GM23248 (cell line): ENCODE measurements around the gene EPHA5. TPM values are rescaled to one million over a fixed set of nuclear protein-coding genes. Genes with fewer than 3 reads are reported as not detected.

Source experiments
- DNase-seq: peaks from one replicate; pipeline ENCODE4 v3.0.0-alpha.2; 2015
- H2AFZ ChIP-seq: fragments of 200-600 bp; sonication (generic); 2 replicates; pipeline ENCODE4 v1.6.1; 2016; ENCODE audit warnings: antibody characterized with exemption
- H3F3A ChIP-seq: fragments of 200-600 bp; sonication (generic); 2 replicates; pipeline ENCODE4 v1.6.1; 2016; ENCODE audit warnings: mild to moderate bottlenecking, antibody characterized with exemption, mixed run types; ENCODE audit not compliant: insufficient read depth
- H3K27ac ChIP-seq: fragments of 200-600 bp; sonication (generic); 2 replicates; pipeline ENCODE4 v1.5.1; 2016; ENCODE audit warnings: mild to moderate bottlenecking
- H3K27me3 ChIP-seq: fragments of 200-600 bp; sonication (generic); replicated peaks from 2 replicates; pipeline ENCODE4 v1.6.1; 2016; ENCODE audit warnings: mild to moderate bottlenecking; ENCODE audit not compliant: insufficient read depth
- H3K36me3 ChIP-seq: fragments of 200-600 bp; sonication (generic); 2 replicates; pipeline ENCODE4 v1.6.1; 2016; ENCODE audit warnings: low read depth, mild to moderate bottlenecking
- H3K4me1 ChIP-seq: fragments of 200-600 bp; sonication (generic); 2 replicates; pipeline ENCODE4 v1.6.1; 2016; ENCODE audit warnings: mild to moderate bottlenecking; ENCODE audit not compliant: insufficient read depth
- H3K4me2 ChIP-seq: fragments of 200-600 bp; sonication (generic); one replicate; pipeline ENCODE4 v1.6.1; 2016; ENCODE audit warnings: mild to moderate bottlenecking; ENCODE audit not compliant: unreplicated experiment
- H3K4me3 ChIP-seq: fragments of 200-600 bp; sonication (generic); 2 replicates; pipeline ENCODE4 v1.5.1; 2016; ENCODE audit warnings: mild to moderate bottlenecking
- H3K79me2 ChIP-seq: fragments of 200-600 bp; sonication (generic); 2 replicates; pipeline ENCODE4 v1.6.1; 2016; ENCODE audit warnings: mild to moderate bottlenecking; ENCODE audit not compliant: insufficient read depth
- H3K9ac ChIP-seq: fragments of 200-600 bp; sonication (generic); 2 replicates; pipeline ENCODE4 v1.6.1; 2016; ENCODE audit warnings: mild to moderate bottlenecking
- H3K9me2 ChIP-seq: fragments of 200-600 bp; sonication (generic); 2 replicates; pipeline ENCODE4 v1.6.1; 2016; ENCODE audit warnings: mixed run types, mild to moderate bottlenecking, moderate library complexity; ENCODE audit not compliant: insufficient read depth
- H3K9me3 ChIP-seq: fragments of 200-600 bp; sonication (generic); one replicate; pipeline ENCODE4 v1.6.1; 2017; ENCODE audit warnings: low read depth
- H4K20me1 ChIP-seq: fragments of 200-600 bp; sonication (generic); 2 replicates; pipeline ENCODE4 v1.6.0; 2016; ENCODE audit not compliant: insufficient read depth
- EZH2 ChIP-seq: fragments of 200-600 bp; sonication (generic); IDR thresholded peaks from 2 replicates; pipeline ENCODE4 v1.6.1; 2018; ENCODE audit warnings: antibody characterized with exemption, mild to moderate bottlenecking; ENCODE audit not compliant: insufficient read depth, poor library complexity, severe bottlenecking
- EZH2phosphoT487 ChIP-seq: fragments of 200-600 bp; sonication (generic); IDR thresholded peaks from 2 replicates; pipeline ENCODE4 v1.6.1; 2018; ENCODE audit warnings: antibody characterized with exemption, moderate library complexity, mild to moderate bottlenecking, low read depth; ENCODE audit not compliant: insufficient read depth
- WGBS, 2 experiments: methylation state at CpG; one replicate each; pipeline ENCODE4 v1.1.6; 2015 to 2017; ENCODE audit warnings: low lambda C conversion rate in 2 of 2, low coverage in 1 of 2; ENCODE audit errors: missing lambda C conversion rate in 2 of 2; 5-methylcytosine and 5-hydroxymethylcytosine counted together
- in situ Hi-C: fragments of 300-500 bp; cut with MboI; formaldehyde crosslinking; loops from 2 replicates; pipeline ENCODE4 v1.15.0; 2020
- polyA plus RNA-seq: library from polyadenylated mRNA; unstranded; fragments of >200 nt; fragmentation: Nextera tagmentation; extraction: Ambion mirVana; gene quantifications from 2 replicates; pipeline ENCODE4 v1.2.1, GENCODE V29; 2016
- total RNA-seq: library from RNA; depleted of rRNA; stranded (reverse); fragments of >200 nt; shearing (Covaris generic); gene quantifications from 2 replicates; pipeline ENCODE4 v1.2.3, GENCODE V29; 2014

EPHA5 gene
- total and polyA plus RNA-seq, 2 experiments from 2014 or later, result not detected

GRCh38 chr4:65656008-65656407 lies 14.3 kb downstream of the EPHA5 start:
- in situ Hi-C loops, result no loop called here
- Histone ChIP-seq H4K20me1 (no peaks in the 10 kb centered on the region), H3K9me2 (no peaks in the 10 kb centered on the region), H3K27ac (no peak overlapping the region), H3K4me2 (no peak overlapping the region), H3K27me3 (no peaks in the 10 kb centered on the region), H3K9ac (no peak overlapping the region), H3K36me3 (no peaks in the 10 kb centered on the region), H3K9me3 (no peaks in the 10 kb centered on the region), H3K79me2 (no peaks in the 10 kb centered on the region), H2AFZ (no peak overlapping the region), H3K4me1 (no peaks in the 10 kb centered on the region), H3F3A (no peaks in the 10 kb centered on the region), H3K4me3 (no peak overlapping the region)
- no peak for TF ChIP-seq EZH2
- no peak for TF ChIP-seq EZH2phosphoT487
- DNase-seq, result no peak

- TF ChIP-seq EZH2phosphoT487, result no peak
- no peak for TF ChIP-seq EZH2
- H3K36me3 ChIP-seq, result no peaks in the 10 kb centered on the region
- H3K9me3 ChIP-seq, result no peaks in the 10 kb centered on the region
- no peak overlapping the region for H2AFZ ChIP-seq
- no peak for DNase-seq
- no peaks in the 10 kb centered on the region for H3K27me3 ChIP-seq
- no peaks in the 10 kb centered on the region for H3K4me1 ChIP-seq
- H3F3A ChIP-seq, result no peaks in the 10 kb centered on the region
- no peaks in the 10 kb centered on the region for H3K9me2 ChIP-seq
- H3K27ac ChIP-seq, result no peak overlapping the region
- in situ Hi-C loops, result no loop called here
- no peak overlapping the region for H3K4me2 ChIP-seq
- no peaks in the 10 kb centered on the region for H3K79me2 ChIP-seq
- no peaks in the 10 kb centered on the region for H4K20me1 ChIP-seq
- WGBS, 2 experiments, result 72 to 79% methylated on average over 1 of the region's 1 CpG
- no peak overlapping the region for H3K4me3 ChIP-seq
- H3K9ac ChIP-seq, result no peak overlapping the region
Observed at GRCh38 chr4:65654976-65655375, 15.3 kb downstream of the EPHA5 start.

DNA sequence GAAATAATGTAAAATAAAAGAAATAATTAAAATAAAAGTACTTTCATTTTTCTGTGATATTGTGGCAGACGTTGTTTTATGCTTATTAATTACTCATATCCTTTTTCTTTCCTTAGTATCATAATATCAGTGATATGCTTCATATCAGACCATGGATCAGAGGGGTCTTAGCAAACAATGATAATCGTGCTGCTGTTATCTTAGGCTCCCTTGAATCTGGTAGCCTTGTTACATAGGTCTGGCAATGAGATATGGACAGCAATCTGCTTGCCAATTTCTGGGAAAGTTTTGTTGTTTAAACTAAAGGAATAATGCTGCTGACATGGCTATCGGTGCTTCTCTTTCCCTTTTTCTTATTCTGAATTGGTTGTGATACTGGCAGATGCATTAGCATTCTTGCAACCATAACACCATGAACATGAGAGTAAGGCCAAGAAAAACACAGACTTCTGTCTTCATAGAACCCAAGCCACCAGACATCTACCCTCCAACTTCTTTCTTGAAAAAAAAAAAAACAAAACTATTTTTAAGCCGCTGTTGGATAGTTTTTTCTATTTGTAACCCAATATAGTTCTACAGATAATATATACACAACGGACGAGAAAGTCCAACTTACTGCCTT lies 16.4 kb downstream of the EPHA5 start:
- no peaks in the 10 kb centered on the region for H3K36me3 ChIP-seq
- no peak overlapping the region for H2AFZ ChIP-seq
- no peaks in the 10 kb centered on the region for H3K9me3 ChIP-seq
- in situ Hi-C loops, result no loop called here
- H3K27me3 ChIP-seq, result no peaks in the 10 kb centered on the region
- H4K20me1 ChIP-seq, result no peaks in the 10 kb centered on the region
- no peaks in the 10 kb centered on the region for H3K9me2 ChIP-seq
- no peak overlapping the region for H3K4me2 ChIP-seq
- no peak overlapping the region for H3K9ac ChIP-seq
- H3K27ac ChIP-seq, result no peak overlapping the region
- H3K79me2 ChIP-seq, result no peaks in the 10 kb centered on the region
- no peaks in the 10 kb centered on the region for H3F3A ChIP-seq
- no peak for TF ChIP-seq EZH2phosphoT487
- no peaks in the 10 kb centered on the region for H3K4me1 ChIP-seq
- 68 to 71% methylated on average over 6 of the region's 6 CpGs for WGBS, 2 experiments
- H3K4me3 ChIP-seq, result no peak overlapping the region
- DNase-seq, result no peak

GRCh38 chr4:65651751-65652150 lies 18.5 kb downstream of the EPHA5 start:
- H3K36me3 ChIP-seq, result no peaks in the 10 kb centered on the region
- H3K4me3 ChIP-seq, result no peak overlapping the region
- H3K4me2 ChIP-seq, result no peak overlapping the region
- in situ Hi-C loops, result no loop called here
- no peaks in the 10 kb centered on the region for H4K20me1 ChIP-seq
- no peaks in the 10 kb centered on the region for H3K9me3 ChIP-seq
- no peaks in the 10 kb centered on the region for H3K79me2 ChIP-seq
- no peaks in the 10 kb centered on the region for H3F3A ChIP-seq
- TF ChIP-seq EZH2phosphoT487, result no peak
- TF ChIP-seq EZH2, result no peak
- H3K27me3 ChIP-seq, result no peaks in the 10 kb centered on the region
- WGBS, 2 experiments, result 50 to 51% methylated on average over 3 of the region's 3 CpGs
- no peak for DNase-seq
- no peaks in the 10 kb centered on the region for H3K4me1 ChIP-seq
- no peak overlapping the region for H3K9ac ChIP-seq
- no peak overlapping the region for H2AFZ ChIP-seq
- H3K27ac ChIP-seq, result no peak overlapping the region
- no peaks in the 10 kb centered on the region for H3K9me2 ChIP-seq

DNA sequence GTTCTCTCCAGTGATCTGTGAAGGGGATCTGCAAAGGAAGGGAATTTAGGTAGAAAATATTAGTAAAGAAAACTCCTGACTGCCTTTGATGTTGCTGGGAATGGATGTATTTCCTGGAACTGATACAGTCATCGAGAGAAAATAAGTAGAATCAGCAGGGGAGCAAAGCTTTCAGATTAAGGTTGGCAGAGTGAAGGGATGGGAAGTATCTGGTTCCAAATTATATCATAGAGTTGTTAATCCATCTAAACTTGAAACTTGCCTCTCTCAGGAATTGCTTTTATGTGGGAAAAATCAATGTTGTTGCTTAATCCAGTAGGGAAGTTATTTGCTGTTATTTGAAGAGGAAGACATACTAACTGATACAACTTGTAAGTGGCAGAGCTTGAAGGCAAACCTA lies 19.3 kb downstream of the EPHA5 start:
- TF ChIP-seq EZH2 (no peak), EZH2phosphoT487 (no peak)
- no peak overlapping the region for H3K9ac ChIP-seq
- WGBS, 2 experiments, result 0% methylated on average over 1 of the region's 1 CpG
- no peaks in the 10 kb centered on the region for H3K36me3 ChIP-seq
- no peaks in the 10 kb centered on the region for H3K27me3 ChIP-seq
- in situ Hi-C loops, result no loop called here
- no peak overlapping the region for H3K4me3 ChIP-seq
- no peaks in the 10 kb centered on the region for H3K9me2 ChIP-seq
- no peaks in the 10 kb centered on the region for H3K79me2 ChIP-seq
- H3K27ac ChIP-seq, result no peak overlapping the region
- no peaks in the 10 kb centered on the region for H3K4me1 ChIP-seq
- no peak overlapping the region for H2AFZ ChIP-seq
- H3K4me2 ChIP-seq, result no peak overlapping the region
- H3K9me3 ChIP-seq, result no peaks in the 10 kb centered on the region
- no peak for DNase-seq
- H3F3A ChIP-seq, result no peaks in the 10 kb centered on the region
- H4K20me1 ChIP-seq, result no peaks in the 10 kb centered on the region
